Upper lobe of left lung (tissue), 6 donors: ENCODE results near the gene TOMM20L. TPM values are rescaled to one million over a fixed set of nuclear protein-coding genes. Genes with fewer than 3 reads are reported as not detected.

Source experiments
- ATAC-seq, 2 donors: fragments of 200-7000 bp; cut with Tn5 transposase; one replicate each; pipeline ENCODE4 v1.9.1; 2022; ENCODE audit warnings: mild to moderate bottlenecking in 2 of 2, moderate library complexity in 2 of 2; ENCODE audit not compliant: low FRiP score in 2 of 2
- DNase-seq, 2 donors: peaks; one replicate each; pipeline ENCODE4 v3.0.0-alpha.2; 2019 to 2020
- H3K27ac ChIP-seq, 4 donors: fragments of 200-600 bp; sonication (generic); one replicate each; pipeline ENCODE4 v1.5.1; 2016 to 2019
- H3K27me3 ChIP-seq, 4 donors: fragments of 200-600 bp; sonication (generic); one replicate each; pipeline ENCODE4 v1.5.1; 2017 to 2019
- H3K36me3 ChIP-seq, 4 donors: fragments of 200-600 bp; sonication (generic); one replicate each; pipeline ENCODE4 v1.5.1; 2016 to 2019
- H3K4me1 ChIP-seq, 4 donors: fragments of 200-600 bp; sonication (generic); one replicate each; pipeline ENCODE4 v1.5.1; 2018 to 2019
- H3K4me3 ChIP-seq, 4 donors: fragments of 200-600 bp; sonication (generic); one replicate each; pipeline ENCODE4 v1.5.1; 2017 to 2019; ENCODE audit warnings: mild to moderate bottlenecking in 2 of 4, moderate library complexity in 1 of 4
- H3K9me3 ChIP-seq, 4 donors: fragments of 200-600 bp; sonication (generic); one replicate each; pipeline ENCODE4 v1.5.1; 2018 to 2019
- EP300 ChIP-seq, 4 donors: sonication (generic); formaldehyde crosslinking; IDR thresholded peaks; one replicate each; pipeline ENCODE4 v1.5.1; 2017; ENCODE audit warnings: antibody characterized with exemption in 4 of 4, control low read depth in 2 of 4
- POLR2A ChIP-seq, 4 donors: fragments of 450-650 bp; IDR thresholded peaks; one replicate each; pipeline ENCODE4 v1.5.1; 2016 to 2017; ENCODE audit warnings: antibody characterized with exemption in 4 of 4, mild to moderate bottlenecking in 2 of 4
- POLR2AphosphoS5 ChIP-seq, 2 donors: sonication (generic); formaldehyde crosslinking; IDR thresholded peaks; one replicate each; pipeline ENCODE4 v1.5.1; 2017; ENCODE audit warnings: antibody characterized with exemption in 2 of 2
- WGBS, 2 donors: methylation state at CpG; one replicate each; pipeline ENCODE4 v1.1.5; 2017 to 2018; 5-methylcytosine and 5-hydroxymethylcytosine counted together
- total RNA-seq, 6 donors: library from RNA; depleted of rRNA in 4 of 6; stranded (reverse); fragments of >200 nt in 4 of 6; gene quantifications; one replicate each; pipeline versions ENCODE4 v1.1.0 to v1.2.1, GENCODE V29; 2016 to 2021
- TF ChIP-seq, protein P1 (sequence below), 6 experiments: fragments of 450-650 bp in 4 of 6; fragments of 200-600 bp in 2 of 6; sonication (generic) in 2 of 6; IDR thresholded peaks; one replicate each; pipeline ENCODE4 v1.5.1; 2016 to 2019; ENCODE audit warnings: antibody characterized with exemption in 6 of 6
- donor health status: DM: no; HTN: no; CAD: no; lungs with moderate emphysema.
- donor health status: DM: no; HTN: yes; CAD: no; lungs with severe emphysema.

The TOMM20L gene
- total RNA-seq, 6 donors from 2014 or later: 1.3 TPM; not detected in 5

DNA sequence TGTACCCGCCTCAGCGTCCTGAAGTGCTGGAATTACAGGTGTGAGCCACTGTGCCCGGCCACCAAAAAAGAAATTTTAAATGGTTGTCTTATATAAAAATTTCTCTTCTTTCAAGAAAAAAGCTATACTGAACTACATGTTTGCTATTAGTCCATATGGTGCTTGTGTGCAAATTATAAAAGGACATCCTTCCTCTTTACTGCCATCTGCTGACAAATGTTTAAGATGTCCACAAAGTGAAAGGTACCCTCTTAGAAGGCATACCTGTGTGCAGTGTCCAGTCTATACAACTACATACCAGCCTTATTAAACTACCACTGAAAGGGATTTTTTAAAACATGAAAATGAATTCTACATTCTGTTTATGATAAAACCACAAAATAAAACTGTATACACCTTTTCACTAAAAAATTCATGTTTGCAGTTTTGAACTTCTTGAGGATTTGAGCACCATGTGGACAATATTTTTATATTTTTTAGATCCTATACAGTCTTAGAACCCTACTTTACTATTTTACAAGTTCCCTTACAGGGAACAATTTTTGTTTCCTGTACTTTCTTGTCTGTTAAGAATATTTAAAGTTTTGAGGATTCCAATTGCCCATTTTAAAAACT is 32.8 kb upstream of the TOMM20L start:
- no peak for ATAC-seq
- 94 to 96% methylated on average over 3 of the region's 3 CpGs for WGBS, 2 donors
- DNase-seq: no peak
- Histone ChIP-seq H3K4me3 (no peak overlapping the region), H3K27ac (no peak overlapping the region), H3K36me3 (peaks cover 24 to 84% (median 50%) of the 10 kb centered on the region in 4 donors), H3K27me3 (no peaks in the 10 kb centered on the region), H3K4me1 (no peaks in the 10 kb centered on the region), H3K9me3 (no peaks in the 10 kb centered on the region)
- TF ChIP-seq POLR2AphosphoS5 (IDR thresholded peaks at IDR 0.05) (no peak), POLR2A (IDR thresholded peaks at IDR 0.05) (no peak), EP300 (IDR thresholded peaks at IDR 0.05) (no peak)
- TF ChIP-seq, protein P1, sequence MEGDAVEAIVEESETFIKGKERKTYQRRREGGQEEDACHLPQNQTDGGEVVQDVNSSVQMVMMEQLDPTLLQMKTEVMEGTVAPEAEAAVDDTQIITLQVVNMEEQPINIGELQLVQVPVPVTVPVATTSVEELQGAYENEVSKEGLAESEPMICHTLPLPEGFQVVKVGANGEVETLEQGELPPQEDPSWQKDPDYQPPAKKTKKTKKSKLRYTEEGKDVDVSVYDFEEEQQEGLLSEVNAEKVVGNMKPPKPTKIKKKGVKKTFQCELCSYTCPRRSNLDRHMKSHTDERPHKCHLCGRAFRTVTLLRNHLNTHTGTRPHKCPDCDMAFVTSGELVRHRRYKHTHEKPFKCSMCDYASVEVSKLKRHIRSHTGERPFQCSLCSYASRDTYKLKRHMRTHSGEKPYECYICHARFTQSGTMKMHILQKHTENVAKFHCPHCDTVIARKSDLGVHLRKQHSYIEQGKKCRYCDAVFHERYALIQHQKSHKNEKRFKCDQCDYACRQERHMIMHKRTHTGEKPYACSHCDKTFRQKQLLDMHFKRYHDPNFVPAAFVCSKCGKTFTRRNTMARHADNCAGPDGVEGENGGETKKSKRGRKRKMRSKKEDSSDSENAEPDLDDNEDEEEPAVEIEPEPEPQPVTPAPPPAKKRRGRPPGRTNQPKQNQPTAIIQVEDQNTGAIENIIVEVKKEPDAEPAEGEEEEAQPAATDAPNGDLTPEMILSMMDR (IDR thresholded peaks at IDR 0.05): no peak

DNA sequence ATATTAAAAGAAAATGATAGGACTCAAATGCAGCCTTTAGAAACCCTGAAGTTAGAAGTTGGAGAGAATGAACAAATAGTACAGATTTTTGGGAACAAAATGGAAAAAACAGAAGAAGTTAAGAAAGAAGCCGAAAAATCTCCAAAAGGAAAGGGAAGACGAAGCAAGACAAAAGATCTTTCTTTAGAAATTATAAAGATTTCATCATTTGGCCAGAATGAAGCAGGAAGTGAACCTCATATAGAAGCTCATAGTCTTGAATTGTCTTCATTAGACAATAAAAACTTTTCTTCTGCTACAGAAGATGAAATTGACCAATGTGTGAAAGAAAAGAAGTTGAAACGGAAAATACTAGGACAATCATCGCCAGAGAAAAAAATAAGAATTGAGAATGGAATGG is 31.4 kb upstream of the TOMM20L start:
- ATAC-seq: no peak
- Histone ChIP-seq H3K36me3 (peaks cover 24 to 90% (median 54%) of the 10 kb centered on the region in 4 donors), H3K4me1 (no peaks in the 10 kb centered on the region), H3K9me3 (no peaks in the 10 kb centered on the region), H3K27ac (no peak overlapping the region), H3K4me3 (no peak overlapping the region), H3K27me3 (no peaks in the 10 kb centered on the region)
- TF ChIP-seq POLR2A (IDR thresholded peaks at IDR 0.05) (no peak), POLR2AphosphoS5 (IDR thresholded peaks at IDR 0.05) (no peak), EP300 (IDR thresholded peaks at IDR 0.05) (no peak)
- TF ChIP-seq, protein P1 (IDR thresholded peaks at IDR 0.05): no peak
- no peak for DNase-seq
- 88 to 92% methylated on average over 4 of the region's 4 CpGs for WGBS, 2 donors

DNA sequence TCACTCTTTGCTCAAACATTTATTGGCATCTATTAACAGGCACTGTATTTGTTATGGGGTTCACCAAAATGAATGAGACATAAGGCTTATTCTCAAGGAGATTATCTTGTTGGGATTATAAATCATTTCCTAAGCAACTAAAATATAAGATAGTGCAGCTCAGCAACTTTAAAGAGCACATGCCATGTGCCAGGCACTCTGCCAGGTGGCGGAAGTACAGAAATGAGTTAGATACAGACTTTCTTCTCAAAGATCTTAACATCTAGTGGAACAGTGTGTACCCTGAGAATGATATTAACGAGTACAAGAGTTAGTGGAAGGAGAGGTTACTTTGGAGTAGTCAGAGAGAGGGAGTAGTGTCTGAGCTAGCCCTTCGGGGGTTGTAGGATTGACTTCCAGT is 28.4 kb upstream of the TOMM20L start:
- ATAC-seq (no peak), DNase-seq (no peak)
- TF ChIP-seq POLR2AphosphoS5 (IDR thresholded peaks at IDR 0.05) (no peak), EP300 (IDR thresholded peaks at IDR 0.05) (no peak), POLR2A (IDR thresholded peaks at IDR 0.05) (no peak)
- TF ChIP-seq, protein P1 (IDR thresholded peaks at IDR 0.05): no peak
- Histone ChIP-seq H3K4me3 (no peak overlapping the region), H3K9me3 (no peaks in the 10 kb centered on the region), H3K27ac (no peak overlapping the region), H3K4me1 (no peaks in the 10 kb centered on the region), H3K36me3 (peaks cover 19 to 90% (median 47%) of the 10 kb centered on the region in 4 donors), H3K27me3 (no peaks in the 10 kb centered on the region)
- WGBS, 2 donors: 87 to 88% methylated on average over 3 of the region's 3 CpGs

DNA sequence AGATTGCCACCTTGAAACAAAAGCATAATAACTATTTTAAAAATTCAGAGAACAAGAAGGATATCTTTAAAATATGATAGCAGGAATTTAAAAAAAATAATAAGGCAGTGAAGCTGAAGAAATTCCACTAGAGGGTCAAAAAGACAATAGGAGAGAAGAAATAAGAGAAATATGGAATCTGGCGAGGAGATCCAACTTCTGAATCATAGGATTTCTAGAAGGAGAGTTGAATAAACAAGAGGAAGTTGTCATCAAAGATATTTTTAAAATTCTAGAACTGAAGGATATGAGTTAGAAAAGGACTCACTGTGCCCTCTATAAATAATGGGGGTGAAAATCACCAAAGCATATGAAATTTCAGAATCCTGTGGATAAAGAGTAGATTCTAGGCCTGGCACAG is 26.8 kb upstream of the TOMM20L start:
- no peaks in the 10 kb centered on the region for H3K9me3 ChIP-seq
- ATAC-seq: no peak
- peaks cover 23 to 97% (median 44%) of the 10 kb centered on the region in 4 donors for H3K36me3 ChIP-seq
- H3K4me1 ChIP-seq: no peaks in the 10 kb centered on the region
- WGBS, 2 donors: 83 to 88% methylated on average over 1 of the region's 1 CpG
- no peaks in the 10 kb centered on the region for H3K27me3 ChIP-seq
- no peak overlapping the region for H3K27ac ChIP-seq
- no peak for DNase-seq
- TF ChIP-seq POLR2A (IDR thresholded peaks at IDR 0.05) (no peak), EP300 (IDR thresholded peaks at IDR 0.05) (no peak), POLR2AphosphoS5 (IDR thresholded peaks at IDR 0.05) (no peak)
- TF ChIP-seq, protein P1 (IDR thresholded peaks at IDR 0.05): no peak
- no peak overlapping the region for H3K4me3 ChIP-seq

DNA sequence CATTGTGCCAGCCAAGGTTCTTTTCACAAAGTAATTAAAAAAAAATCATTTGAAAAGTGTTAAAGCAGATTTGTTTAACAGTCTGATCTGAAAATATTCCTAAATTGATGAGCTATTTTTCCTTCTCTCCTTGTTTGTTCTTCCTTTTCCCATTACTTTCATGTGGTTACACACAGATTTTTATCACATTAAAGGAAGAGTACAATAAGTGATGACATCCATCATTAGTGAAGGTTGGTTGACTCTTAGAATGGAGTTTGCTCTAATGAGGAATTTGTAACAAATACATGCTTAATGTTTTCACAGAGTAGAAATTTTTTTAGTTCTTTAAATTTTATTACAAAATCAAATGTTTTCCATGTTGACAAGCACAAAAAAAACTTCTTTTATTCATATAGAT is 18.9 kb upstream of the TOMM20L start:
- Histone ChIP-seq H3K9me3 (no peaks in the 10 kb centered on the region), H3K36me3 (peaks cover 12 to 67% (median 15%) of the 10 kb centered on the region in 4 donors), H3K4me3 (no peak overlapping the region), H3K4me1 (no peaks in the 10 kb centered on the region), H3K27ac (no peak overlapping the region), H3K27me3 (no peaks in the 10 kb centered on the region)
- no peak for TF ChIP-seq EP300 (IDR thresholded peaks at IDR 0.05)
- no peak for TF ChIP-seq POLR2AphosphoS5 (IDR thresholded peaks at IDR 0.05)
- TF ChIP-seq, protein P1 (IDR thresholded peaks at IDR 0.05): no peak
- TF ChIP-seq POLR2A (IDR thresholded peaks at IDR 0.05): no peak
- DNase-seq (no peak), ATAC-seq (no peak)
